Suppressor macrophage treated with lipopolysaccharide for 1 hour (primary cell): ENCODE results near the gene CORIN.
"Not testable (repeated sequence)": the region's sequence is repeated elsewhere in the genome, so short reads cannot be mapped to it uniquely, and the experiment has no call there.

Source experiments
- DNase-seq, 3 donors: peaks; one replicate each; pipeline ENCODE4 v3.0.0-alpha.2; 2020 to 2022

CORIN gene

GRCh38 chr4:47551682-47552081 lies 286.2 kb downstream of the CORIN start:
- no peak for DNase-seq

GRCh38 chr4:47550899-47551548 lies 286.8 kb downstream of the CORIN start:
- DNase-seq, result no peak

DNA sequence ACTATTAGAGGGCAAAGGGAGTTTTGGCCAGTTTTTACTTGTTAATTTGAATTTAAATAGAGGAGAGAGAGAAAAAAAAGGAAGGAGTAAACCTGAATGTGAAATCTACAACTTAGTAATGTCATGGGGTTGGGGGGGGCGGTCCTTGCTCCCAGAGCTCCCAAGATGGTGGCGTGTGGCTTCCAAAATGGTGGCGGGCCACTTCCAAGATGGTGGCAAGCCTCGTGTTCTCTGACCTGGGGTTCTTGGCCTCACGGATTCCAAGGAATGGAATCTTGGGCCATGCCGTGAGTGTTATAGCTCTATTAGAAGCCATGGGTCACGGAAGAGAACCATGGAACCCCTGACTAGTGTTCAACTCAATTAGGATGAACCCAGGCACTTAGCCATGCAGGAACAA lies 287.5 kb downstream of the CORIN start:
- DNase-seq, result not testable (repeated sequence)
